Dedifferentiated amniotic fluid mesenchymal stem cell (primary cell): ENCODE data around the gene SPACDR.

ENCODE experiments used
- DNase-seq: peaks from one replicate; pipeline ENCODE4 v3.0.0-alpha.2; 2016; ENCODE audit errors: extremely low spot score

Gene SPACDR

GRCh38 chr7:100484673-100485045 is 20.6 kb upstream of the SPACDR start:
- DNase-seq: no peak

- DNase-seq: no peak
These were observed 19.9 kb upstream of the SPACDR start, which contains the start of gene NYAP1 for GRCh38 chr7:100483722-100484672. NYAP1 (plus strand) TSS chr7:100483927; CDS start chr7:100485312, 1,385 bp downstream.

GRCh38 chr7:100483090-100483721 is 19.1 kb upstream of the SPACDR start:
- DNase-seq: peak; percentile 16

- no peak for DNase-seq
These were observed 18.6 kb upstream of the SPACDR start for GRCh38 chr7:100482728-100483089.

GRCh38 chr7:100481466-100481865 is 17.4 kb upstream of the SPACDR start:
- DNase-seq: no peak

GRCh38 chr7:100478958-100479660 is 15.0 kb upstream of the SPACDR start, which contains the start of gene TSC22D4:
TSC22D4 (minus strand) TSS chr7:100479214; CDS start chr7:100478038, 1,176 bp downstream.
- peak; percentile 94 for DNase-seq

GRCh38 chr7:100477871-100478267 is 13.8 kb upstream of the SPACDR start:
- DNase-seq: no peak

GRCh38 chr7:100476903-100477870 is 13.1 kb upstream of the SPACDR start:
- DNase-seq: no peak

- DNase-seq: no peak
These were observed 12.2 kb upstream of the SPACDR start for GRCh38 chr7:100476101-100476780.

- no peak for DNase-seq
These were observed 11.5 kb upstream of the SPACDR start for GRCh38 chr7:100475549-100475948.

- DNase-seq: no peak
These were observed 8.9 kb upstream of the SPACDR start for GRCh38 chr7:100472854-100473499.

- DNase-seq: no peak
These were observed 8.2 kb upstream of the SPACDR start for GRCh38 chr7:100472121-100472851.

GRCh38 chr7:100471021-100471420 is 7.0 kb upstream of the SPACDR start:
- no peak for DNase-seq

- DNase-seq: peak; percentile 48
These were observed 5.4 kb upstream of the SPACDR start for GRCh38 chr7:100469227-100470044.

GRCh38 chr7:100467638-100468373 is 3.7 kb upstream of the SPACDR start:
- DNase-seq: no peak

GRCh38 chr7:100466653-100467605 is 2.9 kb upstream of the SPACDR start:
- DNase-seq: no peak
